ENCODE data around the gene TNFSF10.

Gene TNFSF10

DNA sequence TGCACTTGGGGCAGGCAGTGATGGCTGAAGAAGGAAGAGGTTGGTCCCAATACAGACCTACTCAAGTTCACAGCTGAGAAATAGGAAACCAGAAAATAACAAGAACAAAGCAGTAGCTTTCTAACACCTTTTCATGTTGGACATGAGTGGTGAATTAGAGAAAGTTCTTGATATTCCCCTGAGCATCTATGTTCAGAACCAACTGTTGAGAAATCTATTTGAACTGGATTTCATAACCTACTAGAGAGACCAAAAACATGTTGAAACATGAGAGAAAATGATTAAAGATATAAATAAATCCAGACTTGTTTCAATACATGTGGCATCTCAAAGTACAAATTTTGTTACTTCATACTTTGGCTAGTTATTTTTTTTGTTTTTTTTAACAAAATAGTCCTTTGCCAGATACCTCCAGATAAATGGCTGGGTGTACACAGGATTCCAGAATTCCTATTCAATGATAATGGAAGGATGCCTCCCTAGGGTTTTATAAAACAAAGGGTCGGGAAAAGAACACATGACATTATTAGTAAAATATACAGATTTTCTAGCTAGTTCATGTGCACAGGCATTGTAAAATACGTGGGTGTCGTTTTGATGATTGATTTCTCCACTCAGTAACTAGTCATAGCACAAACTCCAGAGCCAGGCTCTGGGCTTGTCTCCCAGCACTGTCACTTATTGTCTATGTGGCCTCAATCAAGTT lies 34.4 kb upstream of the TNFSF10 start:
- Histone ChIP-seq H3K27me3 (replicated peaks; ENCODE audit: control insufficient read depth, insufficient read depth, low read length) (no peaks in the 10 kb centered on the region), H3K4me3 (ENCODE audit: low read length) (peak overlapping the region; percentile 66), H3K36me3 (ENCODE audit: control insufficient read depth, insufficient read depth, low read length, severe bottlenecking) (no peaks in the 10 kb centered on the region), H3K9ac (ENCODE audit: low read length) (peak overlapping the region; percentile 68), H3K4me1 (ENCODE audit: control insufficient read depth, insufficient read depth, low read length) (peaks cover 59% of the 10 kb centered on the region), H3K9me3 (ENCODE audit: control insufficient read depth, low read length) (no peaks in the 10 kb centered on the region)
- DNase-seq (ENCODE audit: low read depth) = peak; percentile 87

DNA sequence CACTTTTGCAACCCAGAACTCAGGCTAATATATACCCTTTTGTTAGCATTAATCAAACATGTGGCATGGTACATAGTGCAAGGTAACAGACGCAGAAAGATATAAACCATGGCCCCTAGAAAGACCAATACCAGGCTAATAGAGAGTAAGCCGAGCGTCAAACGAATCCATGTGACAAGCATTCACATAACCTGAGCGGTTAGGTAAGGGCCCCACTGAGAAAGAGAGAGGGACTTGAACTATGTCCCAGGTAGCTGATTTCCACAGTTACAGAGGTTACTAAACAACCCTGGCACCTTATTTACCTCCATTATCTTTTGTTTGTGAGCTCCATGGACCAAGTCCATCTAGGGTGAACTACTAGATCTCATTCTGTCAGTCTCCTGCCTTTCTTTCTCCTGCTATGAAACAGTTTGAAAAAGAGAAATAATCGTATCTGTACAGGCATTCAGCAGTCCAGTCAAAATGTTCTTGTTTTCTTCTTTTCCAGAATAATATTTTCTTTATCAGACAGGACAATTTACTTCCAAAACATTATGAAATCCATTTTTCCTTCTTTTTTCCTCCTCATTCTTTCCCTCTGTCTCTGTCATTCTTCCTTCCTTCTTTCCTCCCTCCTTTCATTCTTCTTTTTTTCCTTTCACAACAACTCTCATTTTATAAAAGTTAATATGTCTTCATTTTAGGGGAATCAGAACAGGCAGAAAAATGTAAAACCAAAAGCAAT lies 30.5 kb upstream of the TNFSF10 start:
- no peaks in the 10 kb centered on the region for H3K9me3 ChIP-seq (ENCODE audit: control insufficient read depth, low read length)

DNA sequence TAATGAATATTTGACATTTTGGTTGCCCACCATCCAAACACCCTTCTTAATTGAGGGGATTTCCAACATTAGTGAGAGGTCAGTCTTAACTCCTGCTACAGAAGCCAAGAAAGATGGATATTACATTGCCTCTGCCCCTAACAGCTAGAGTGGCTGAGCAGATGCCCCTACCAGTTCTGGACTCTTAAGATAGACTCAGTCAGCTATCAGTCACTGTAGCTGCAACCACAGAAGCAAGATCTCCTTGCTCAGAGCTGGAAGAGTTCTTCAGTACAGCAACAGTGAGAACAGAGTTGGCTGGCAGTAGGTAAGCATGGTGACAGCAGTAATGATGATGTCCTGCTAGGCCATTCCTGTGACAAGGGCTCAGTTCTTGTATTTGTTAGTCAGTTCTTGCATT lies 29.4 kb upstream of the TNFSF10 start:
- no peak overlapping the region for H3K9ac ChIP-seq (ENCODE audit: low read length)
- DNase-seq (ENCODE audit: low read depth) = no peak
- H3K4me3 ChIP-seq (ENCODE audit: low read length) = no peak overlapping the region
- peaks cover 24% of the 10 kb centered on the region for H3K4me1 ChIP-seq (ENCODE audit: control insufficient read depth, insufficient read depth, low read length)
- H3K36me3 ChIP-seq (ENCODE audit: control insufficient read depth, insufficient read depth, low read length, severe bottlenecking) = no peaks in the 10 kb centered on the region
- no peaks in the 10 kb centered on the region for H3K27me3 ChIP-seq (replicated peaks; ENCODE audit: control insufficient read depth, insufficient read depth, low read length)
- no peaks in the 10 kb centered on the region for H3K9me3 ChIP-seq (ENCODE audit: control insufficient read depth, low read length)

More for the DNA sequence above, 30.5 kb upstream of the TNFSF10 start:
- Histone ChIP-seq H3K36me3 (ENCODE audit: control insufficient read depth, insufficient read depth, low read length, severe bottlenecking) (no peaks in the 10 kb centered on the region), H3K27me3 (replicated peaks; ENCODE audit: control insufficient read depth, insufficient read depth, low read length) (no peaks in the 10 kb centered on the region), H3K4me3 (ENCODE audit: low read length) (no peak overlapping the region), H3K9ac (ENCODE audit: low read length) (no peak overlapping the region), H3K4me1 (ENCODE audit: control insufficient read depth, insufficient read depth, low read length) (peaks cover 33% of the 10 kb centered on the region)
- DNase-seq (ENCODE audit: low read depth) = no peak

DNA sequence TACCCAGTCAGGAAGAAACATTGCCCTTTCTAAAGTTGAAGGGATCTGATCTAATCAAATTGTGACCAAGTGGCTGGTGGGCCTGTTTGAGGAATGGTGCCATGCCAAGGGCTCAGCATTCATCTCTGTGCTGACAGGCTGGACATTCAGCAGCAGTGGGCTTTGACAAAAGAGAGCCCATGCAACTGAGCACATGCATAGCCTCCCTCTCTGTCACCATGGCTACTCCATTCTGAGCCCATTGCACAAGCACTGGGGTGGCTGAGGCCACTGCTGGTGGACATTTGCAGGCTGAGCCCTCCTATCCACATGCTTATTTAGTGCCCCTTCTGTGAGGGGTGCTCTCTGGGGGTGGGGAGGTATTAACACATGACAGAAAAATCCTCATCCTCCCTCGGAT lies 28.6 kb upstream of the TNFSF10 start:
- H3K4me3 ChIP-seq (ENCODE audit: low read length) = no peak overlapping the region
- no peaks in the 10 kb centered on the region for H3K27me3 ChIP-seq (replicated peaks; ENCODE audit: control insufficient read depth, insufficient read depth, low read length)
- H3K4me1 ChIP-seq (ENCODE audit: control insufficient read depth, insufficient read depth, low read length) = peaks cover 18% of the 10 kb centered on the region
- no peaks in the 10 kb centered on the region for H3K9me3 ChIP-seq (ENCODE audit: control insufficient read depth, low read length)
- no peaks in the 10 kb centered on the region for H3K36me3 ChIP-seq (ENCODE audit: control insufficient read depth, insufficient read depth, low read length, severe bottlenecking)
- H3K9ac ChIP-seq (ENCODE audit: low read length) = no peak overlapping the region
- no peak for DNase-seq (ENCODE audit: low read depth)

DNA sequence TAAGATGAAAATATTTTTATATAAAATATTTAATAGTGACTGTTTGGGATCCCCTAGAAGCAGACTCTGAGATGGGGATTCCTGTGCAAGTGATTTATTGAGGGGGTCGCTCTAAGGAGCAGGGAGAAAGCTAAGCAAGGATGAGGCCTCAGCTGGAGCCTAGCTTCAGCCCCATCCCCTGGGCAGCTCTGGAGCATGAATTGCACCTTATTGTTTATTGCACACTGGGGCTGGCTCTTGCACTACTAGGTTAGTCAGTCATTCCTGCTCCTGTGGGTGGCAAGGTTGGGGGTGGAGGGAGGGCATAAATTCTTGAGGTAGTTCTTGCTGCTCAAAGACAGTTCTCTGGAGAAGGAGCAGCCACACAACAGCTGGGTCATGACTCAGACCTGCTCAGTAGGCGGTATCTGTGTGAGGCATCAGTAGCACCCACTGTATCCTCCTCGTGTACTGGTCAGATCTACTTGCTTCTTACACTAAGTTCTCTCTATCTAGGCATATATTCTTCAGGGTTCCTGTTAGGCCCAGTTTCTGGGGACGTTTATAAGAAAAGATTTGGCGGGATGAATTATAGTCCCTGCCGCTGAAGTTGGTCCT lies 27.2 kb upstream of the TNFSF10 start:
- H3K27me3 ChIP-seq (replicated peaks; ENCODE audit: control insufficient read depth, insufficient read depth, low read length) = no peaks in the 10 kb centered on the region
- no peaks in the 10 kb centered on the region for H3K36me3 ChIP-seq (ENCODE audit: control insufficient read depth, insufficient read depth, low read length, severe bottlenecking)
- no peak overlapping the region for H3K4me3 ChIP-seq (ENCODE audit: low read length)
- H3K9me3 ChIP-seq (ENCODE audit: control insufficient read depth, low read length) = no peaks in the 10 kb centered on the region
- no peak overlapping the region for H3K9ac ChIP-seq (ENCODE audit: low read length)
- peaks cover 6% of the 10 kb centered on the region for H3K4me1 ChIP-seq (ENCODE audit: control insufficient read depth, insufficient read depth, low read length)
- DNase-seq (ENCODE audit: low read depth) = peak; percentile 47

DNA sequence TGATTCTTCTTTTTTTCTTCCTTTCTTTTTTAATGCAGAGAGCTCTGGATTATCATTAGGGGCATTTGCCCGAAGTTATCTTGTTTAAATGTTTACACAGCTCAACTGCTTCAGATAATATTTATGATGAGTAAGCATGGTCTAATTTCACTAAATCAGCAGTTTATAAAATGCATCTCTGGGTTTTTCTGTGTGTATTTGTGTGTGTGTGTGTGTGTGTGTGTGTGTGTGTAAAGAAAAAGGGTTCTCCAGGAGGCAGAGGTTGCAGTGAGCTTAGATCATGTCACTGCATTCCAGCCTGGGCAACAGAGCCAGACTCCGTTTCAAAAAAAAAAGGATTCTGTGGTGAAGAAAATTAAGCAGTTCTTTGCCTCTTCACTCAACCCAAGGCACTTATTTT lies 25.9 kb upstream of the TNFSF10 start:
- Histone ChIP-seq H3K4me3 (ENCODE audit: low read length) (no peak overlapping the region), H3K4me1 (ENCODE audit: control insufficient read depth, insufficient read depth, low read length) (no peaks in the 10 kb centered on the region), H3K9me3 (ENCODE audit: control insufficient read depth, low read length) (no peaks in the 10 kb centered on the region), H3K27me3 (replicated peaks; ENCODE audit: control insufficient read depth, insufficient read depth, low read length) (no peaks in the 10 kb centered on the region), H3K36me3 (ENCODE audit: control insufficient read depth, insufficient read depth, low read length, severe bottlenecking) (no peaks in the 10 kb centered on the region), H3K9ac (ENCODE audit: low read length) (no peak overlapping the region)
- no peak for DNase-seq (ENCODE audit: low read depth)

DNA sequence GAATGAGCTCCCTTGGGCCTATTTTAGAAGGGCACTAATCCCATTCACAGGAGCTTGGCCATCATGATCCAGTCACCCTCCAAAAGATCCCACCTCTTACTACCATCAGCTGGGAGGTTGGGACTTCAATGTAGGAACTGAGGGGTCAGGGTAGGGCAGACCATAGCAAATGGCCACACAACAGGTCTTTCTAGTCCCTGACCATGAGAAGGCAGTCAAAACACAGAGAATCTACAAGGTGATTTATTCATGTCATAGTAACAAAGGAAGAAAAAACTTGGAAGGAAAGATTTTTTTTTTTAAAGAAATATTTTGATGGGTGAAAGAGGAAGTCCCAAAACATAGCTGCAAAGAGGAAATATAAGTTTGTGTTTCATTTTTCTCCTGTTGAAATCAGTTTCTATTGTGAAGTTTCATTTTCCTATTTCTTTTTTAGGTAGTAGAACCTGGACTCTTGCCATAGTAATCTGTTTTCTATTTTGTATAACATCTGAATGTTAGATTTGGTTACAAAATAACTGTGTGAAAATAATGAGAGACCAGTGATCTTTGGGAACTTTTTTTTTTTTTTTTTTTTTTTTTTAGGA lies 23.5 kb upstream of the TNFSF10 start:
- no peaks in the 10 kb centered on the region for H3K9me3 ChIP-seq (ENCODE audit: control insufficient read depth, low read length)
- H3K4me1 ChIP-seq (ENCODE audit: control insufficient read depth, insufficient read depth, low read length) = peaks cover 1% of the 10 kb centered on the region
- H3K36me3 ChIP-seq (ENCODE audit: control insufficient read depth, insufficient read depth, low read length, severe bottlenecking) = no peaks in the 10 kb centered on the region
- no peak overlapping the region for H3K9ac ChIP-seq (ENCODE audit: low read length)
- DNase-seq (ENCODE audit: low read depth) = peak; percentile 55
- no peak overlapping the region for H3K4me3 ChIP-seq (ENCODE audit: low read length)
- no peaks in the 10 kb centered on the region for H3K27me3 ChIP-seq (replicated peaks; ENCODE audit: control insufficient read depth, insufficient read depth, low read length)

DNA sequence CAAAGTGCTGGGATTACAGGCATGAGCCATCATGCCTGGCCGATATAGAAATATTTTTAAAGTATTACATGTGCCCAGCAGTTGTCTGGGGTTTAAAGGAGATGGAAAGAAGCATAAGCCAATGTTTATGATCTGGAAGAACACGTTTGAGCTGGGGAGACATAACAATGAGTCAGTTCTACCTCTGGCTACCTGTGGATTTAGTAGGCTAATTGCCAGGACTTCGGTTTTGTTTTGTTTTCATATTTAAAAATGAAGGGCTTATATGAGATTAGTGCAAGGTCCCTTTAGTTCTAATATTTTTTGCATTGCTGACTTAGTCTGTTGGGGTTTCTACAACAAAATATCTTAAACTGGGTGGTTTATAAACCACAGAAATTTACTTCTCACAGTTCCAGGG lies 22.9 kb upstream of the TNFSF10 start:
- H3K9me3 ChIP-seq (ENCODE audit: control insufficient read depth, low read length) = no peaks in the 10 kb centered on the region
- no peaks in the 10 kb centered on the region for H3K36me3 ChIP-seq (ENCODE audit: control insufficient read depth, insufficient read depth, low read length, severe bottlenecking)
- DNase-seq (ENCODE audit: low read depth) = no peak
- H3K4me1 ChIP-seq (ENCODE audit: control insufficient read depth, insufficient read depth, low read length) = peaks cover 6% of the 10 kb centered on the region
- H3K27me3 ChIP-seq (replicated peaks; ENCODE audit: control insufficient read depth, insufficient read depth, low read length) = no peaks in the 10 kb centered on the region
- H3K9ac ChIP-seq (ENCODE audit: low read length) = no peak overlapping the region
- H3K4me3 ChIP-seq (ENCODE audit: low read length) = no peak overlapping the region

DNA sequence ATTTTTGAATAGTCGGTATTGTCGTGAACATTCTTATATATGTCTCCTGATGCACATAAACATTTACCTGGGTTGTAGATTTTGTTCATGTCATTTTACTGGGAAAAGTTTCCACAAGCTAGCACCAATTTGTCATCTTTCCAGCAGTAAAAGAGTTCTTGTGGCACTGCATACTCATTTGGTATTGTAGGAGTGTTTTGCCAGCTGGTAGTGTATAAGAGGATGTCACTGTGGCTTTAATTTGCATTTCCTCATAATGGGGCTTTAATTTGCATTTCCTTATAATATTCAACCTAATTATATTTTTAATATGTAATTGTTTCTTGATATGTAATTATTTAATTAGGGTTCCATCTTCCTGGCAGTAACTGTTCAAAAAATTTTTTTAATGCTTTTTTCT lies 21.2 kb upstream of the TNFSF10 start:
- H3K27me3 ChIP-seq (replicated peaks; ENCODE audit: control insufficient read depth, insufficient read depth, low read length) = no peaks in the 10 kb centered on the region
- no peaks in the 10 kb centered on the region for H3K9me3 ChIP-seq (ENCODE audit: control insufficient read depth, low read length)
- no peak for DNase-seq (ENCODE audit: low read depth)
- no peak overlapping the region for H3K4me3 ChIP-seq (ENCODE audit: low read length)
- H3K9ac ChIP-seq (ENCODE audit: low read length) = no peak overlapping the region
- H3K4me1 ChIP-seq (ENCODE audit: control insufficient read depth, insufficient read depth, low read length) = peaks cover 6% of the 10 kb centered on the region
- H3K36me3 ChIP-seq (ENCODE audit: control insufficient read depth, insufficient read depth, low read length, severe bottlenecking) = no peaks in the 10 kb centered on the region

DNA sequence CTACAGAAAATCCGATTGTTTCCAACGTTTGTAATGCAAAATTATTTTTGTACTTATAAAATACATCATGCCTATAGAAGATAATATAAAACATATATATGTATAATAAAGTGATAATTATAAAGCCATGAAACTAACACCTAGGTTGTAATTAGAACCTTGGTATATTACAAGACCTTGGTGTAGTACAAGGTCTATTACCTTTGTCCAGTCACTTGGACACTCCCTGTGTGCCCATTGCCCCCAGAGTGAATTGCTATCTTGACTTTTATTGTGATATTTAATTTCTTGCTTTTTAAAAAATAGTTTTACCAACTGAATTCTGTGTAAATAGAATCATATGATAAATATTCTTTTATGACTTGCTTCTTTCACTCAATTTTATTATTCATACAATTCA lies 20.7 kb upstream of the TNFSF10 start:
- no peaks in the 10 kb centered on the region for H3K9me3 ChIP-seq (ENCODE audit: control insufficient read depth, low read length)
- H3K27me3 ChIP-seq (replicated peaks; ENCODE audit: control insufficient read depth, insufficient read depth, low read length) = no peaks in the 10 kb centered on the region
- no peak overlapping the region for H3K4me3 ChIP-seq (ENCODE audit: low read length)
- H3K4me1 ChIP-seq (ENCODE audit: control insufficient read depth, insufficient read depth, low read length) = peaks cover 10% of the 10 kb centered on the region
- no peak for DNase-seq (ENCODE audit: low read depth)
- H3K36me3 ChIP-seq (ENCODE audit: control insufficient read depth, insufficient read depth, low read length, severe bottlenecking) = no peaks in the 10 kb centered on the region
- H3K9ac ChIP-seq (ENCODE audit: low read length) = no peak overlapping the region

DNA sequence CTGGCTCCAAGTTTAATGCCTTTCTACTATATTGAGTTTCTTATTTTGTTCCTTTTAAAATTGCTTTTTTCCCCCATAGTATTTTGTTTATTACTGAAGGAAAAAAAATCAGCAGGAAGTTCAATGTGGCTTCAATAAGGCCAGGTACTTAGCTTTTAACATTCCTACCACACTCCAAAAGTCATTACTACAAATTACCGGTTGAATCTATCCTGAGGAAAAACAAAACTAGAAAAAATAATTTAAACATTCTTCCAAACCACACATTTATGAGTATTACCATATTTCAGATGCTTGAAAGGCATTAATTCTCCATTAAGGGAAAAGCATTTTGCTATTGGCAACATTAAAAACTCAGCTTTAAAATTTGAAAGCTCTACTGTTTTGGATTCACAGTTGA lies 20.2 kb upstream of the TNFSF10 start:
- Histone ChIP-seq H3K9ac (ENCODE audit: low read length) (no peak overlapping the region), H3K4me3 (ENCODE audit: low read length) (no peak overlapping the region), H3K36me3 (ENCODE audit: control insufficient read depth, insufficient read depth, low read length, severe bottlenecking) (no peaks in the 10 kb centered on the region), H3K4me1 (ENCODE audit: control insufficient read depth, insufficient read depth, low read length) (peaks cover 10% of the 10 kb centered on the region), H3K9me3 (ENCODE audit: control insufficient read depth, low read length) (no peaks in the 10 kb centered on the region), H3K27me3 (replicated peaks; ENCODE audit: control insufficient read depth, insufficient read depth, low read length) (no peaks in the 10 kb centered on the region)
- no peak for DNase-seq (ENCODE audit: low read depth)

Measured in adipocyte (in vitro differentiated cells).